Erythroblast (primary cell): ENCODE measurements around the gene KATNIP.

Experiments
- DNase-seq, 2 experiments: peaks; one replicate each; lab custom pipeline; 2025; lab: John Stamatoyannopoulos, UW
- GATA1 ChIP-seq: IDR thresholded peaks from 2 replicates; pipeline ENCODE4 v1.6.1; 2011; ENCODE audit warnings: low read depth, mild to moderate bottlenecking, control low read depth, low read length, moderate library complexity
- POLR2A ChIP-seq: IDR thresholded peaks from 2 replicates; pipeline ENCODE4 v1.6.1; 2011; ENCODE audit warnings: mild to moderate bottlenecking, low read length

The KATNIP gene

DNA sequence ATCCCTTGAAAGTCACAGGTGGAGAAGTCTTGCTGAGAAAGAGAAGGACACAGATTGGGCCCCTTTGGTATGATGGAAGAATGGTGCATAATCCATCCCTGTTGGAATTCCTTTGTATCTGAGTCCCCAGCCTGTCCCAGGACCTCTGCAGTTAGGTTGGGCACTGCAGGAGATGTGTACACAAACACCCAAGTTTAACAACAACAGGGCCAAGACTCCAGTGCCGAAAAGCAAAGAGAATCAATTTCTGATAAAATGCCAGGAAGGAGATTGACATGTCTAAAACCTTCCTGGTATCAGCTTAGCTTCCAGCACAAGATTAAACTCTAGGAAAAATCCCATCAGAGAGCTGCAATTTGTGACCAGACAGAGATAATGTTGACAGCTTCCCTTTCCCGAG is 32.9 kb downstream of the KATNIP start:
- DNase-seq = no peak
- TF ChIP-seq GATA1 = no peak

- DNase-seq = no peak
- TF ChIP-seq GATA1 = no peak
- no peak for TF ChIP-seq POLR2A
These were observed 33.7 kb downstream of the KATNIP start for GRCh38 chr16:27583634-27584033.

GRCh38 chr16:27585200-27585599 is 35.3 kb downstream of the KATNIP start:
- TF ChIP-seq GATA1 = no peak

GRCh38 chr16:27586711-27587110 is 36.8 kb downstream of the KATNIP start:
- no peak for DNase-seq
- TF ChIP-seq POLR2A = no peak
- TF ChIP-seq GATA1 = no peak

More at GRCh38 chr16:27585200-27585599, 35.3 kb downstream of the KATNIP start:
- no peak for DNase-seq

DNA sequence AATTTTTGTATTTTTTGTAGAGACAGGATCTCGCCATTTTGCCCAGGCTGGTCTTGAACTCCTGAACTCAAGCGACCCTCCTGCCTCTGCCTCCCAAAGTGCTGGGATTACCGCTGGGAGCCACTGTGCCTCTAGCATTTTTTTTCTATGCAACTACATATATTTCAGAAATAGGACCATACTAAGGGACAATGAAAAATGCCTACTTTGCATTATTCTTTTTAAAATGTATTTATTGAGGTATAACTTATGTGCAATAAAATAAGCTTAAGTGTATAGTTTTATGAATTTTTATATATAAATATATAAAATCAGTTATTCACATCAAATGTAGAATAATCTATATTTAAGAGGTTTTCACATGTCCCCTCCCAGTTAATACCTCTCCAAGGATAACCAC is 38.1 kb downstream of the KATNIP start:
- DNase-seq = no peak
- TF ChIP-seq POLR2A = no peak
- TF ChIP-seq GATA1 = no peak

GRCh38 chr16:27591837-27592236 is 41.9 kb downstream of the KATNIP start:
- TF ChIP-seq POLR2A = no peak
- no peak for TF ChIP-seq GATA1
- no peak for DNase-seq

- TF ChIP-seq POLR2A (no peak), GATA1 (no peak)
- DNase-seq = no peak
These were observed 45.5 kb downstream of the KATNIP start for GRCh38 chr16:27595475-27595874.

GRCh38 chr16:27595993-27596392 is 46.0 kb downstream of the KATNIP start:
- TF ChIP-seq GATA1 (no peak), POLR2A (no peak)
- no peak for DNase-seq

DNA sequence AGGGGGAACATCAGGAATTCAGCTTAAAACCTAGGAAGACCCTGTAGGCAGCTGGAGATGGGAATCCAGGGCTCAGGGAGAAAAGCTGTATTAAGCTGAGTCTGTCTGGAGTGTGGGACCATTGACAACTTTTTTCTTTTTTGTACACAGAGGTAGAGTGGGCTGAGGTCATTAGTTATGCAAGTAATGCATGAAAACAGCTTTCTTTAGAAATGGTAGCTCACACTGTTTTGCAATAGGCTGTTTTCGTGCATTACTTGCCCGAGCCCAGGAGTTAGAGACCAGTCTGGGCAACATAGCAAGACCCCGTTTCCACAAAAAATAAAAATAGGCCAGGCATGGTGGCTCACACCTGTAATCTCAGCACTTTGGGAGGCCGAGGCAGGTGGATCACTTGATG is 46.5 kb downstream of the KATNIP start:
- no peak for DNase-seq
- no peak for TF ChIP-seq GATA1
- no peak for TF ChIP-seq POLR2A

- TF ChIP-seq POLR2A (no peak), GATA1 (no peak)
- no peak for DNase-seq
These were observed 47.4 kb downstream of the KATNIP start for GRCh38 chr16:27597361-27597760.

DNA sequence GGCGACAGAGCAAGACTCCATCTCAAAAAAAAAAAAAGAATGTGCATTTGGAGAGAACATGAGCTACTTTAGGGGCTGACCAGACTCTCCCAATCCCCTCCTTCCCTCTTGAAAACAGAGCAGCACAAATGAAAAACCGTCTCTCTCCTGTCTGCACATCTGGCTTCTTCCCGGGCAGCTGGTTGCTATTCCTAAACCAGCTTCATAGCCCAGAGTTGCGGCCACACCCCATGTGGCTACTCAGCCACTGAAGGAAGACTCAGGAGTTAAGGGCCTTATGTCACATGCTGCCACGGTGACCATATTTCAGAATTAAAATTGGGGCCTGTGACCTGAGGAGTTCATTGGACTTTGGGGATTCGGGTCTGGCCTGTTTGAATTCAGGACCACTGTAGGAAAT is 48.3 kb downstream of the KATNIP start:
- DNase-seq = no peak
- no peak for TF ChIP-seq POLR2A
- no peak for TF ChIP-seq GATA1

DNA sequence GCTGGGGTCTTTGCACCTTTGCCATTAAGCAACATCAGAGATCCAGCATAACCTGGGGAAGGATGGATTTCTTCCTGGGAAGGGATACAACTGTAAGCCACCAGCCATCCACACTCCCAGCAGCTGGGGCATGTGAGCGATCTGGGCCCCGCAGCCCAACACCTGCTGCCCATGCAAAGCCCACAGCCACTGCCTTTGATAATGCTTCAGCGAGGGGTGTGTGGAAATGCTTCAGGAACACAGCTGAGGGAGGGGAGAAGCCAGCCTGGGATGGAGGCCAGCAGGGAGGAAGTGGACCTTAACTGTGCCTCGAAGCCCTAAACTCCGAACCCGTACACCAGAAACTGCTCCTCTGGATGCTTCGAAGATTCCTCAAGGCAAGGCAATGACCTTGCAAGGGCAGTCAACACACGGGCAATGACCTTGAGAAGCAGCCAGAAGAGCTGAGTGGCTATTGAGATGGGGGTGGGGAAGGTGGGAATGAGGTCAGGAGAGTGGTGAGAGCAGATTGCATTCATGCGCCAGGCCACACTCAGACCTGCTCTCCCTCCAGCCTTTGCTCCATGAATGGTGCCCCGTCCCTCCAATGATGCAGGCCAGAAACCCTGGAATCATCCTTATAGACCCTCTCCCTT is 49.1 kb downstream of the KATNIP start:
- TF ChIP-seq POLR2A (no peak), GATA1 (no peak)
- no peak for DNase-seq

DNA sequence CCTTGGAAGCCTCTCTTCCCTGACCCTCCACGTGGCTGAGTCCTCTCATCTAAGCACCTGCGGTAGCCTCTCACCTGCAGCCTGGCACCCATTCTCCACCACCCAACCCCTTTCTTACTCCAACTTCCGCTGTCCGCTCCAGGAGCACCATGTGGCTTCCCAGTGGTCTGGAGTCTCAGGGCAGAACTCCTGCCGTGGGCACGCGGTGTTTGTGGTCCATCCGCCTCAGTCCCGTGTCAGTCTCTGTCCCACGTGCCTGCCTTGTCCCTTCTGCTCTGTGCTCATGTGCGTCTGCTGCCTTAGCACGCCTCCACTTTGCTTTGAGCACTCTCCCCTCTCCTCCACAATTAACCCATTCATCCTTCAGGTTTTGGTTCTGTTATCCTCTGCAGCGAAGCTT is 49.7 kb downstream of the KATNIP start:
- no peak for DNase-seq
- TF ChIP-seq GATA1 (no peak), POLR2A (no peak)
